ENCODE measurements around the gene ESR1.

The ESR1 gene

DNA sequence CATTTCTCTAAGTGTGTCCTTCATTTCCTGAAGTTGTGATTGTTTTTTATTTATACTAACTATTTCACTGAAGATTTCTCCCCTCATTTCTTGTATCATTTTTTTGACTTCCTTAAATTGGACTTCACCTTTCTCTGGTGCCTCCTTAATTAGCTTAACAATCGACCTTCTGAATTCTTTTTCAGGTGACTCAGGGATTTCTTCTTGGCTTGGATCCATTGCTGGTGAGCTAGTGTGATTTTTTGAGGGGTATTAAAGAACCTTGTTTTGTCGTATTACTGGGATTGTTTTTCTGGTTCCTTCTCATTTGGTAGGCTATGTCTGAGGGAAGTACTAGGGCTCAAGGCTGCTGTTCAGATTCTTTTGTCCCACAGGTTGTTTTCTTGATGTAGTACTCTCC lies 92.8 kb downstream of the ESR1 start:
- no peak overlapping the region for H3K27ac Mint-ChIP-seq
- peaks cover 8% of the 10 kb centered on the region for H3K36me3 Mint-ChIP-seq
- H3K4me3 Mint-ChIP-seq = no peak overlapping the region
- no peaks in the 10 kb centered on the region for H3K4me1 Mint-ChIP-seq
- H3K27me3 Mint-ChIP-seq = no peaks in the 10 kb centered on the region
- peaks cover 18% of the 10 kb centered on the region for H3K9me3 Mint-ChIP-seq
- ATAC-seq = no peak

DNA sequence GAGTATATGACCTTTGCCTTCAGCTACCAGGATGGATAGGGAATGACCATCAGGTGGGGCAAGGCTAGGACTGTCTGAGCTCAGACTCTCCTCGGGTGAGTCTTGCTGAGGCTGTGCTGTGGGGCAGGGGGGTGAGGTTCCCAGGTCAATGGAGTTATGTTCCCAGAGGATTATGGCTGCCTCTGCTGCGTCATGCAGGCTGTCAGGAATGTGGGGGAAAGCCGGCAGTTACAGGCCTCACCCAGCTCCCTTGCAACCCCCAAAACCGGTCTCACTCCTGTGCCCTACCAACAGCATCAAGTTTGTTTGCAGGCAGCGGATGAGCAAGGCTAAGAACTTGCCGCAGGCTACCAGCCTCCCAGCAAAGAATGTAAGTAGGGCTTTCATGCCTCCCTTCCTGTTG lies 93.5 kb downstream of the ESR1 start:
- Mint-ChIP-seq H3K27ac (no peak overlapping the region), H3K9me3 (peaks cover 18% of the 10 kb centered on the region), H3K4me1 (no peaks in the 10 kb centered on the region), H3K27me3 (no peaks in the 10 kb centered on the region), H3K4me3 (no peak overlapping the region), H3K36me3 (peaks cover 8% of the 10 kb centered on the region)
- ATAC-seq = peak; percentile 31

DNA sequence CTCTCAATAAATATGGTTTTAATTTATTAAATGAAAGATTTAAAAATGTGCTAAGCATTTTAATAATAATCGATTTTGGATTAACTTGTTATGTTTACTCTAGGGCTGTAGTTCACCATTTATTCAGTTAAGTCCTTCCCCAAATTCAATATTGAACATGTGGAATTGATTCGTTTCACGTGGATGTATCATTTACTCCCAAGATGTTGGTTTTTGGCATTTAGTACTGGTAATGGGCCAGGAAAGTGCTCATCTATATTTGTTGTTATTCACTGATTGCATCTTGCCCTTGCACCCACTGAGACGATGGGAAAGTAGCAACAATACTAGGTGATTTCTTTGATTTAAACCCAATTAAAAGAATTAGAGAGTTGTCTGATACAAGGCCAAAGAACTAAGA lies 97.1 kb downstream of the ESR1 start:
- H3K4me3 Mint-ChIP-seq = no peak overlapping the region
- no peaks in the 10 kb centered on the region for H3K4me1 Mint-ChIP-seq
- H3K9me3 Mint-ChIP-seq = peaks cover 5% of the 10 kb centered on the region
- H3K27me3 Mint-ChIP-seq = no peaks in the 10 kb centered on the region
- peaks cover 8% of the 10 kb centered on the region for H3K36me3 Mint-ChIP-seq
- no peak for ATAC-seq
- H3K27ac Mint-ChIP-seq = no peak overlapping the region

DNA sequence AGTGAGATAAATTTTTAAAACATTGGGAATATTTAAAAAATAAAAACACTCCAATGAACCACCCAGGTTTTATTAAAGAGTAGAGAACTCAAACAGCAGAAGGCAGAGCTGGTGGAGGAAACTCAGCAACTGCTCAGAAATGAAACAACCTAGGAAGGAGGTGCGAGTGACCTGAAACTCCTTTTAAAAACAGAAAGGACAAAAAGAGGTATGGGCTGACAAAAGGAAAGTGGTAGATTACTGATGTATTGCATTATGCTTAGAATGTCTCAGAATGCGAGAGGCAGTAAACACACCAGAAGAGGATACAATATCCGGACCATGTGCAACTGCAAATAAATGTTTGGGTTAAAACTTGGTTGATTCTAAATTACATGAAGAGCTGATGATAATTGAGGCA lies 97.6 kb downstream of the ESR1 start:
- no peak overlapping the region for H3K4me3 Mint-ChIP-seq
- no peak for ATAC-seq
- peaks cover 4% of the 10 kb centered on the region for H3K36me3 Mint-ChIP-seq
- no peaks in the 10 kb centered on the region for H3K4me1 Mint-ChIP-seq
- H3K27me3 Mint-ChIP-seq = no peaks in the 10 kb centered on the region
- no peak overlapping the region for H3K27ac Mint-ChIP-seq
- H3K9me3 Mint-ChIP-seq = peaks cover 3% of the 10 kb centered on the region

DNA sequence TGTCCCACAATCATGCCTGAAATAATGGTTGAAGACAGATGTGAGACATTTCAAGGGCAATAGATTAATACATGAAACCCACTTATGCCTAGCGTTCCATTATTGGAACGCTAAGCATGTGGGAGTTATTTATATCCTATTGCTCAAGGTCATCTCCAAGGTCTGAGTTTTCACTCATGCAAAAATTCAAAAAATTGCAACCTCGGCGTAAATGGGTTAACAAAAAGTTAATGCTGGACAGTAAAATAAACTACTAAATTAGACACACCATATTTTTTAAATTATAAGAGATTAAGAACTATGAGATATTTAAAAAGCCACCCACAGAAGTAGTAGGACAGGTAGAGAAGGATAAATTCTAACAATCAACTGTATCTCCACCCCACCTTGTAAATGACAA lies 98.4 kb downstream of the ESR1 start:
- Mint-ChIP-seq H3K4me3 (no peak overlapping the region), H3K9me3 (no peaks in the 10 kb centered on the region)
- no peak for ATAC-seq

DNA sequence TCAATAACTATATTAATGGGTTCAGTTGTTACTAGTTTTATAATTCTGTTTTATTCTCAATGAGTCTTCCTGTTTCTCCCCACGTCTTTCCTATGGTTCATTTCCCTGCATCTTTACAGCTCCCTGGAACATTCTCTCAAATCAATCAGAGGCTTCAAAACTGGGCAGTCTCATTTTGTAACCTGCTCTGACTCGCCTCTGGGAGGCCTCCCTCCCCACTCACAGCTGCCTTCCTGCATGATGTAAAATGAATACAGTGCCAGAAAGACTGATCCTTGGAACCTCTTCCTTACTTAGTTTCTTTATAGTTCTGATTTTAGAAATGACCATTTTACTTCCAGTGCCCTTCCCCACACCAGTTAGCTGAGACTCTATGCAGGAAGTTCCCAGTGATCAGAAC lies 103.9 kb downstream of the ESR1 start:
- Mint-ChIP-seq H3K4me3 (no peak overlapping the region), H3K9me3 (no peaks in the 10 kb centered on the region), H3K36me3 (no peaks in the 10 kb centered on the region), H3K27me3 (no peaks in the 10 kb centered on the region), H3K4me1 (no peaks in the 10 kb centered on the region), H3K27ac (no peak overlapping the region)
- no peak for ATAC-seq

More for the DNA sequence above, 98.4 kb downstream of the ESR1 start:
- H3K27me3 Mint-ChIP-seq = no peaks in the 10 kb centered on the region
- H3K36me3 Mint-ChIP-seq = no peaks in the 10 kb centered on the region
- no peak overlapping the region for H3K27ac Mint-ChIP-seq
- H3K4me1 Mint-ChIP-seq = no peaks in the 10 kb centered on the region

DNA sequence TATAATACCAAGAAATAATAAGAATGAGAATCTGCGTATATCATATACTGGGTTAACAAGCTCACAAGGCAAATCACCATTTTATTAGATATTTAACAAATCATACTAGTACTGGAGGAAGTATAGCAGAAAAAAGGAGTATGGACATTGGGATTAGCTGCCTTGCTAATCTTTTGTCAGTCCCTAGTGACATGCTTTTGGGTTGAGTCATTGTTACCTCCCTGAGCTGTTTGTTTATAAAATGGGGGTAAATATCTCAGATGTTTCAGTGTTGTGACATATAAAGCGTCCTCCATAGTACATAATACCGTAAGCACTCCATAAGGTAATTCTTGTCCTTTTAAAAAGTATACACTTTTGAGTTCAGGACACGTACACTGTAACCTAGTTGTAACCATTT lies 107.0 kb downstream of the ESR1 start:
- Mint-ChIP-seq H3K27me3 (no peaks in the 10 kb centered on the region), H3K4me3 (no peak overlapping the region), H3K4me1 (peaks cover 2% of the 10 kb centered on the region), H3K27ac (no peak overlapping the region), H3K9me3 (no peaks in the 10 kb centered on the region), H3K36me3 (no peaks in the 10 kb centered on the region)
- no peak for ATAC-seq

DNA sequence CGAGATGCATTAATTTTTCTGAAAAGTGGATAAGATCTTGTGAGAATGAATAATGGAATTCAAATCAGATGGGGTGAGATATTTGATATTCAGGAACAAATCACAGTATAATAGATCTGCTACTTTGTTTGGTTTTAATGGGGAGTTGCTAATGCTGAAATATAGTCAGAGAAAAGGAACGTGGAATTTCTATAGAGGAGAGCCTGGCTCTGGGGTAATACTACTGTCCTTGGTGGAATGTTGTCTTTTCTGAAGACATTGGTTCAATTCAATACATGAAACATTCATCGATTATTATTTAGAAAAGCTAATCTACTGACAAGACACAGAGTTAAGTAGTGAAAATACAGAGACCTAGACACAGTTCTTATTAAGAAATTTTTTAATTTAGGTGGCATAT lies 108.6 kb downstream of the ESR1 start:
- H3K27me3 Mint-ChIP-seq = no peaks in the 10 kb centered on the region
- no peaks in the 10 kb centered on the region for H3K9me3 Mint-ChIP-seq
- H3K4me1 Mint-ChIP-seq = peaks cover 6% of the 10 kb centered on the region
- H3K4me3 Mint-ChIP-seq = no peak overlapping the region
- no peak for ATAC-seq
- H3K27ac Mint-ChIP-seq = no peak overlapping the region
- H3K36me3 Mint-ChIP-seq = no peaks in the 10 kb centered on the region

DNA sequence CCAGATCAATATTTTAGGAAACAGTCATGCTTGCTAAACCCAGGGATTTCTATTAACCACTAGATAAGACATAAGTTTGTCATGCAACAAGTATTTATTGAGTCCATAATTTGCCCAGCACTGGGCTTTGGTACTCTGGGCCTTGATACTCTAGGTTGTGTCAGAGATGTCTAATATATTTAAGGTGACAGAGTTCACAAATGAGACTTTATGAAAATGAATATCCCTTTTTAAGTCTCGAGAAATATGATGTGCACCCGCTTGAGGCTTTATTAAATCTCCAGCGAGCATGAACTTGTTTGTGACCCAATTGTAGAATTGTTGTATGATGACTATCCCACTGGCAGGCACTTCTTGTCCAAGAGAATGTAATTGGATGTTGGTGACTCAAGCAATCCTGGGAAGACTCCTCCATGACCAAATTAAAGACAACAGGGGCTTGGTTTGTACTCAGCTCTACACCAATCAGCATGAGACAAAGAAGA lies 109.2 kb downstream of the ESR1 start:
- H3K36me3 Mint-ChIP-seq = no peaks in the 10 kb centered on the region
- no peak overlapping the region for H3K4me3 Mint-ChIP-seq
- H3K27me3 Mint-ChIP-seq = no peaks in the 10 kb centered on the region
- H3K9me3 Mint-ChIP-seq = peaks cover 3% of the 10 kb centered on the region
- no peak for ATAC-seq
- no peak overlapping the region for H3K27ac Mint-ChIP-seq
- peaks cover 6% of the 10 kb centered on the region for H3K4me1 Mint-ChIP-seq

DNA sequence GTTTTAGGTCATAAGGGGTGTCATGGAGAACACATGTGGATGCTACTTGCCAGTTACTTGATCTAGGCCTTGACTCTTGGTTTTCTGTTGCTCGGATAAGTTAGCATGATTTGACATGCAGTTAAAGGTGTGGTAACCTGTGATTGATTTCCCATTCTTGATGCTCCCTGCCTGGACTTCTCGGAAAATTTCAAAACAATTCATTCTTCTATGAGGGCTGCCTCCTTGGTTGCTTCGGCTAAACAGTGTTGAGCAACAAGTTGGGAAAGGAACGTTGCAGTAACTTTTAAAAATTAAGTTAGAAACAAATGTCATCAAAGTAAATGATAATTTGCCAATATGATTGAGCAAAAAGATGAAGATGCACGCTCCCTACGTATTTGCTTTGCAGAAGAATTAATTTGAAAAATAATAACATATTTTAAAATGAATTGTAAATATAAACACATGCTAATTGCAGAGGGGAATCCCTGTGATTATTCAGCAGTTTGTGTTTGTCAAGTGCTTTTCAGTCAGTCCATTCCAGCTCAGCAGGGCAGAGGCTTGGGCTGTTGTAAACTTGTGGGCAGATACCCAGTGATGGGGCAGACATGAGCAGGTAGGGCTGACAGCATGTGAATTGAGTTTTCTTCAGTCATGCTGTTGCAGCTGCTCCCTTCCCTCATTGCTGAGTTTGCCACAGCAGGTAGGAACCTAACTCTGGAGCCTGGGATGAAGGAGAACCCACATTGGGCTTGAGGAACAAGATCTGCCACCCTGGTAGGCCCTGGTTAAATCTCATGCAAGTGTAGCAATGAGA lies 110.2 kb downstream of the ESR1 start:
- Mint-ChIP-seq H3K4me3 (no peak overlapping the region), H3K27ac (no peak overlapping the region), H3K4me1 (peaks cover 6% of the 10 kb centered on the region), H3K27me3 (no peaks in the 10 kb centered on the region), H3K36me3 (no peaks in the 10 kb centered on the region), H3K9me3 (peaks cover 7% of the 10 kb centered on the region)
- no peak for ATAC-seq

DNA sequence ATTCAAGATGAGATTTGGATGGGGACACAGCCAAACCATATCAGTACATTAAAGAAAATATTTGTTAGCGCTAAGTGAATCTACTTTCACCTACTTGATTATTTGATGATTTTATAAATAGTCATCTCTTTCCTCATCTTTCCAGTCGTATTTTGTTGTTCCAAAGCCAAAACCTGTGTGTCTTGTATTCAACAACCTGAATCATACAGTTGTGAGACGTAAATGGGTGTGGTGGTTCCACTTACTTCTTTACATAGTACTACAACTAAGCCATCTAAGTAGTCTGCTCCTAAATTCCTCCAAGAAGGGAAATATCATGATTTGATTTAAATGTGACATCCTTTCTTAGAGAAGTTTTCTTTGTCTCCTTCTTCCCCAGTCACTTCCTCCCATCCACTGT lies 132.8 kb downstream of the ESR1 start:
- no peak for ATAC-seq
- Mint-ChIP-seq H3K4me3 (no peak overlapping the region), H3K4me1 (no peaks in the 10 kb centered on the region), H3K9me3 (peaks cover 4% of the 10 kb centered on the region), H3K27me3 (no peaks in the 10 kb centered on the region), H3K36me3 (no peaks in the 10 kb centered on the region), H3K27ac (no peak overlapping the region)

DNA sequence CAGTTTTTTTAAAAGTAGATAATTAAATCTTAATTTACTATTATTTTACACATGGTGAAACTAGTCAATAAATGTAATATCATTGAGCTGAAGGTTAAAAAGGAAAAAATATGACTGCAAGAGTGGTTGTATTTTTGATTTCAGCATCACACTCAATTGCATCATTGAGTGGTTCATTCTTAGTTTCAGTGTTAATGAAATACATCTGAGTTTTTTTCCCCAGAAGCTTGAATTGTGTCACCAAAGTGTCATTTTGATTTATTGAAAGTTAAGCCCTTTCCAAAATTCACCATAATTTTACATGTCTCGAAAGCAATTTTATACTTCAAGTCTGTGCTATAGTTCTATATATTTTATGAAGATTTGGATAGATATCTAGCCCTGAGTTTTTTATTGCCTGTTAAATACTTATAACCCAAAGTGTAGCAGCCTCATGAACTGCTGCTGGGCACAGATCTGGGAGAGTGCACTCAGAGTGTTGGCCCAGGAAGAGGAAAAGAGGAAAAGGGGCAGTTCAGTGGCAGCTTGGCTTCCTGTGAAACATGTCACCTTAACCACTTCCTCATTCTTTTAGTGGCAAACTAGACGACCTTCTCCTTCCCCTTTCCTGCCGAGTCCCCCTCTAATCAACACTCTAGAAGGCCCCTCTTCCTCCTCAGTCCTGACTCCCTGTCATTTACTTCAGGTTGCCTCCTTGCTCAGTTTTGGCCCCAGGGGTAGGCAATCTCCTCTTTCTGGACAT lies 140.7 kb downstream of the ESR1 start:
- ATAC-seq = peak; percentile 62
- no peaks in the 10 kb centered on the region for H3K27me3 Mint-ChIP-seq
- H3K36me3 Mint-ChIP-seq = peaks cover 8% of the 10 kb centered on the region
- H3K4me3 Mint-ChIP-seq = no peak overlapping the region
- peaks cover 4% of the 10 kb centered on the region for H3K9me3 Mint-ChIP-seq
- peak overlapping the region; percentile 47 for H3K27ac Mint-ChIP-seq
- H3K4me1 Mint-ChIP-seq = peaks cover 15% of the 10 kb centered on the region

DNA sequence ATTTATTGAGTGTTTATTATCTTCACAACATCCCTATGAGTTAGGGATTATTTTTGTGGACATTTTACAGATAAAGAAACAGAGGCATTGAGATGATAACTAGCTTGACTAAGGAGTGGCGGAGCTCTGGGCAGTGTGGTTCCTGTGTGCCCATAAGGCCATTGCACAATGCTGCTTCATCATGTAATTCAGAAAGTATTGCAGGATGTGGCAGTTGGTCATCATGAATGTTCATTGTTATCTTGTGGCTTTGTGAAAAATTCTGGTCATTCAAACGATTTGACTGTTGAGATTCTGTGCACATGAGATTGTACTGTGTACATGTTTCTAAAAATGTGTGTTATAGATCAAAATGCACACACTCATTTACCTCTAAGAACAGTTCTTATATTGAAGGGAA lies 150.8 kb downstream of the ESR1 start:
- Mint-ChIP-seq H3K27ac (no peak overlapping the region), H3K9me3 (peaks cover 7% of the 10 kb centered on the region), H3K4me3 (no peak overlapping the region), H3K27me3 (no peaks in the 10 kb centered on the region), H3K36me3 (no peaks in the 10 kb centered on the region), H3K4me1 (no peaks in the 10 kb centered on the region)
- ATAC-seq = no peak

DNA sequence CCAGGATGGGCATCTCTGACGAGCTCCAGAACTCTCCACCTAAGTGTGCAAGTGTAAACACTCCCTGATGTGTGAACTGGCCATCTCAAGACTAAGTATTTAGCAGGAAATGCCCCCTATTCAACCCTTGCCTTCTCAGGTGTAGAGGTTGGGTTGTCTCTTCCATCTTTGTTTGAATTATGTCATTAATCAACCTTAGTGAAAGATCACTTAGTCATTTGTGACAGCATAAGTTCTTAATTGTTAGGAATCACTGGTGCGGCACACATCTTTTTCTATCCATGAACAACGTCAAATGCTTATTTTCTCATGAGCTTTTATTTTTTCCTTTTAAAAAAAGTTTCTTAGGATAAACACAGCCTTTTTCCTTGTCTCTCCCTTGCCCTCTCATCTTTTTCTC lies 151.6 kb downstream of the ESR1 start:
- Mint-ChIP-seq H3K4me1 (no peaks in the 10 kb centered on the region), H3K4me3 (no peak overlapping the region), H3K27me3 (no peaks in the 10 kb centered on the region), H3K9me3 (peaks cover 7% of the 10 kb centered on the region), H3K27ac (no peak overlapping the region), H3K36me3 (no peaks in the 10 kb centered on the region)
- no peak for ATAC-seq

DNA sequence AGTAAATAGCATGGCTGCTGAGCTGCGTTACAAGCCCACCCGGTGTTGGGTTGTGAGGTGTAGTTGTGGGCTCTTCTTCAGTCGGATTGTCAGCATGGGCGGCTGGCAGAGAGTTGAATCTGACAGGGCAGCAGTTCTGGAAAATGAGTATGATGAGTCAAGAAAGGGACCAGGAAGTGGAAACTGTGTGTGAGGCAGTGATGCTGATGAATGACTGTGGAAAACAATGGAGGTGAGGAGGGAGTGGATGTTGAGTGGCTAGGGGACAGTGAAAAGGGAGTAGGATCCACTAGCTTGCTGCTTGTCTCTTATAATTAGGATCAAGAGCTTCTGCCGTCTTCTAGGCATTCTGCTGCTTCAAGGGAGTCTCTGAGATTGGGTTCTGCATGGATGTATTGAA lies 154.3 kb downstream of the ESR1 start:
- Mint-ChIP-seq H3K36me3 (no peaks in the 10 kb centered on the region), H3K27ac (no peak overlapping the region), H3K4me3 (no peak overlapping the region), H3K27me3 (no peaks in the 10 kb centered on the region), H3K9me3 (peaks cover 7% of the 10 kb centered on the region), H3K4me1 (no peaks in the 10 kb centered on the region)
- peak; percentile 16 for ATAC-seq
